ENCODE measurements around the gene GPR135. TPM values are rescaled to one million over a fixed set of nuclear protein-coding genes. Genes with fewer than 3 reads are reported as not detected.

Gene GPR135
- total and polyA plus RNA-seq, 2 of the 13 experiments (the other 11 are each of a cell fraction or from before 2014, with no cell fraction given), result 0.46 to 1.3 TPM

- TF ChIP-seq ZNF460 (CRISPR knock-in tag; IDR thresholded peaks at IDR 0.05; ENCODE audit: borderline replicate concordance), result peak; percentile 37; the same call in 1 of the 2 replicates
- peak; percentile 22 for TF ChIP-seq SKI (IDR thresholded peaks at IDR 0.05; ENCODE audit: partially characterized antibody)
- peak; percentile 99 for TF ChIP-seq BRCA1 (CRISPR knock-in tag; IDR thresholded peaks at IDR 0.05)
- peak; percentile 78 for TF ChIP-seq MLXIP (CRISPR knock-in tag; IDR thresholded peaks at IDR 0.05; ENCODE audit: borderline replicate concordance)
- TF ChIP-seq CBX5 (CRISPR knock-in tag; IDR thresholded peaks at IDR 0.05; ENCODE audit: borderline replicate concordance), result peak; percentile 77
- peak; percentile 93 for TF ChIP-seq ZNF558 (CRISPR knock-in tag; IDR thresholded peaks at IDR 0.05; ENCODE audit: borderline replicate concordance)
- no peak for TF ChIP-seq PBX2 (CRISPR knock-in tag; IDR thresholded peaks at IDR 0.05)
- TF ChIP-seq ELK4 (CRISPR knock-in tag; IDR thresholded peaks at IDR 0.05; ENCODE audit: borderline replicate concordance), result peak; percentile 70; the same call in 1 of the 2 replicates
- peak; percentile 83 for TF ChIP-seq ERF (CRISPR knock-in tag; IDR thresholded peaks at IDR 0.05)
- TF ChIP-seq ZFP90 (CRISPR knock-in tag; IDR thresholded peaks at IDR 0.05; ENCODE audit: borderline replicate concordance), result peak; percentile 97
- peak; percentile 97 for TF ChIP-seq ZNF766 (CRISPR knock-in tag; IDR thresholded peaks at IDR 0.05; ENCODE audit: borderline replicate concordance)
- peak; percentile 99 for TF ChIP-seq RBFOX2 (IDR thresholded peaks at IDR 0.05; ENCODE audit: low read depth, low read length)
- TF ChIP-seq ZNF550 (CRISPR knock-in tag; IDR thresholded peaks at IDR 0.05; ENCODE audit: borderline replicate concordance), result peak; percentile 83; the same call in 1 of the 2 replicates
- TF ChIP-seq TIGD3 (CRISPR knock-in tag; IDR thresholded peaks at IDR 0.05; ENCODE audit: borderline replicate concordance), result peak; percentile 97
- peak; percentile 95 for TF ChIP-seq ZNF30 (CRISPR knock-in tag; IDR thresholded peaks at IDR 0.05)
- peak; percentile 93 for TF ChIP-seq KLF12 (CRISPR knock-in tag; IDR thresholded peaks at IDR 0.05; ENCODE audit: borderline replicate concordance)
- TF ChIP-seq RAD21 (CRISPR knock-in tag; IDR thresholded peaks at IDR 0.05), result peak; percentile 68
- TF ChIP-seq ATF7 (IDR thresholded peaks at IDR 0.05), result no peak
- peak; percentile 73 for TF ChIP-seq ATF7 (CRISPR knock-in tag; IDR thresholded peaks at IDR 0.05)
- peak; percentile 57; the same call in 1 of the 2 replicates for TF ChIP-seq DNMT1 (CRISPR knock-in tag; IDR thresholded peaks at IDR 0.05)
- TF ChIP-seq DR1 (CRISPR knock-in tag; IDR thresholded peaks at IDR 0.05), result peak; percentile 84
- TF ChIP-seq ZNF597 (CRISPR knock-in tag; IDR thresholded peaks at IDR 0.05), result 0 out of 2 replicates have a peak, but pooled peaks have one; percentile 52
These were observed 18.8 kb upstream of the GPR135 start, which contains the start of the genes JKAMP and L3HYPDH (continued) for GRCh38 chr14:59483819-59484638.

Data from HepG2 (cell line).